NCI-H82 treated with DMSO at 0.1 percent for 48 hours (cell line): ENCODE measurements around the gene EIF3F.
"Not testable (repeated sequence)": the region's sequence is repeated elsewhere in the genome, so short reads cannot be mapped to it uniquely, and the experiment has no call there.

Experiments
- DNase-seq: peaks from one replicate; lab custom pipeline; 2025; ENCODE audit not compliant: unreplicated experiment; lab: John Stamatoyannopoulos, UW

EIF3F gene

GRCh38 chr11:7983832-7984590, 3.1 kb upstream of the EIF3F start:
- no peak for DNase-seq

GRCh38 chr11:7987560-7987883, 385 bp downstream of the EIF3F start:
- DNase-seq: not testable (repeated sequence)

- DNase-seq: no peak
Observed at GRCh38 chr11:7994581-7995278, 7.6 kb downstream of the EIF3F start.

GRCh38 chr11:7999795-8000194, 12.7 kb downstream of the EIF3F start:
- no peak for DNase-seq

GRCh38 chr11:8000390-8000789, 13.3 kb downstream of the EIF3F start:
- no peak for DNase-seq

- no peak for DNase-seq
Observed at GRCh38 chr11:8002676-8003075, 15.5 kb downstream of the EIF3F start.

- DNase-seq: no peak
Observed at GRCh38 chr11:8003187-8003586, 16.1 kb downstream of the EIF3F start.

- no peak for DNase-seq
Observed at GRCh38 chr11:8004008-8004407, 16.9 kb downstream of the EIF3F start.

GRCh38 chr11:8005556-8005955, 18.4 kb downstream of the EIF3F start:
- DNase-seq: no peak

- peak; percentile 32 for DNase-seq
Observed at GRCh38 chr11:8006349-8006977, 19.3 kb downstream of the EIF3F start.

GRCh38 chr11:8008212-8008611, 21.1 kb downstream of the EIF3F start:
- no peak for DNase-seq

GRCh38 chr11:8009856-8010255, 22.7 kb downstream of the EIF3F start:
- no peak for DNase-seq

- DNase-seq: no peak
Observed at GRCh38 chr11:8011371-8011770, 24.2 kb downstream of the EIF3F start.

GRCh38 chr11:8011981-8012444, 24.9 kb downstream of the EIF3F start:
- DNase-seq: no peak

- no peak for DNase-seq
Observed at GRCh38 chr11:8013833-8014232, 26.7 kb downstream of the EIF3F start.

- no peak for DNase-seq
Observed at GRCh38 chr11:8015753-8016239, 28.7 kb downstream of the EIF3F start.

GRCh38 chr11:8016440-8016839, 29.3 kb downstream of the EIF3F start:
- DNase-seq: no peak

- no peak for DNase-seq
Observed at GRCh38 chr11:8017071-8017470, 29.9 kb downstream of the EIF3F start.

GRCh38 chr11:8017894-8018483, 30.9 kb downstream of the EIF3F start:
- DNase-seq: peak; percentile 58

- DNase-seq: peak; percentile 2
Observed at GRCh38 chr11:8018484-8019313, 31.6 kb downstream of the EIF3F start.
